ENCODE data around the gene CXXC4.

DNA sequence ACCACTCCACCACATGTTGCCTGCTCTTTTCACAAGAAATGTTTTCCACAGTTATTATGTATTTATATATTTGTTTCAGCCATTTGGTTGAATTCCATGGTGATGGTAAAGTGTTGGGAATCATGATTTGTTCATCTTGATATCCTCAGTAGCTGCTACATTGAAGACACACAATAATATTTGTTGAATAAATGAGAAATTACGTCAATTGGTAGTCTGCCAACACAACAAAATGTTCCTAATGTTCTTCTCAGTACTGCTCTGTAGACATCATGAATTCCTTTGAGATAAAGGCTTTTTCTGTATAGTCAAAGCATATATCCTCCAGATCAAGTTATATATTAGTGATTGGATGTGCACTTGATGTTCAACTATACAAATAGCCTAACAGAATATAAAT lies 29.5 kb downstream of the CXXC4 start:
- TF ChIP-seq, protein P1, sequence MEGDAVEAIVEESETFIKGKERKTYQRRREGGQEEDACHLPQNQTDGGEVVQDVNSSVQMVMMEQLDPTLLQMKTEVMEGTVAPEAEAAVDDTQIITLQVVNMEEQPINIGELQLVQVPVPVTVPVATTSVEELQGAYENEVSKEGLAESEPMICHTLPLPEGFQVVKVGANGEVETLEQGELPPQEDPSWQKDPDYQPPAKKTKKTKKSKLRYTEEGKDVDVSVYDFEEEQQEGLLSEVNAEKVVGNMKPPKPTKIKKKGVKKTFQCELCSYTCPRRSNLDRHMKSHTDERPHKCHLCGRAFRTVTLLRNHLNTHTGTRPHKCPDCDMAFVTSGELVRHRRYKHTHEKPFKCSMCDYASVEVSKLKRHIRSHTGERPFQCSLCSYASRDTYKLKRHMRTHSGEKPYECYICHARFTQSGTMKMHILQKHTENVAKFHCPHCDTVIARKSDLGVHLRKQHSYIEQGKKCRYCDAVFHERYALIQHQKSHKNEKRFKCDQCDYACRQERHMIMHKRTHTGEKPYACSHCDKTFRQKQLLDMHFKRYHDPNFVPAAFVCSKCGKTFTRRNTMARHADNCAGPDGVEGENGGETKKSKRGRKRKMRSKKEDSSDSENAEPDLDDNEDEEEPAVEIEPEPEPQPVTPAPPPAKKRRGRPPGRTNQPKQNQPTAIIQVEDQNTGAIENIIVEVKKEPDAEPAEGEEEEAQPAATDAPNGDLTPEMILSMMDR (IDR thresholded peaks at IDR 0.05), result no peak
- no peak for TF ChIP-seq ZFX (IDR thresholded peaks at IDR 0.05; ENCODE audit: borderline replicate concordance)
